DMS153 treated with DMSO at 0.1 percent for 48 hours (cell line): ENCODE data around the gene GAL3ST1.
"Not testable (repeated sequence)": the region's sequence is repeated elsewhere in the genome, so short reads cannot be mapped to it uniquely, and the experiment has no call there.

Experiments
- DNase-seq: peaks from one replicate; lab custom pipeline; 2025; ENCODE audit not compliant: unreplicated experiment; lab: John Stamatoyannopoulos, UW

GAL3ST1 gene

GRCh38 chr22:30566125-30566524 is 8.3 kb downstream of the GAL3ST1 start:
- no peak for DNase-seq

GRCh38 chr22:30565341-30565740 is 9.1 kb downstream of the GAL3ST1 start:
- no peak for DNase-seq

- no peak for DNase-seq
Measured at GRCh38 chr22:30564761-30565119, 9.7 kb downstream of the GAL3ST1 start.

- DNase-seq: no peak
Measured at GRCh38 chr22:30564045-30564760, 10.3 kb downstream of the GAL3ST1 start.

- DNase-seq: no peak
Measured at GRCh38 chr22:30562366-30562765, 12.1 kb downstream of the GAL3ST1 start.

GRCh38 chr22:30561402-30562189 is 12.9 kb downstream of the GAL3ST1 start:
- no peak for DNase-seq

GRCh38 chr22:30560643-30561202 is 13.7 kb downstream of the GAL3ST1 start:
- DNase-seq: not testable (repeated sequence)

GRCh38 chr22:30559889-30560288 is 14.6 kb downstream of the GAL3ST1 start:
- no peak for DNase-seq

- no peak for DNase-seq
Measured at GRCh38 chr22:30557243-30557642, 17.2 kb downstream of the GAL3ST1 start.

GRCh38 chr22:30556388-30556787 is 18.1 kb downstream of the GAL3ST1 start:
- no peak for DNase-seq

GRCh38 chr22:30555282-30556210 is 18.9 kb downstream of the GAL3ST1 start:
- DNase-seq: no peak

- DNase-seq: no peak
Measured at GRCh38 chr22:30553971-30554370, 20.5 kb downstream of the GAL3ST1 start.

- DNase-seq: no peak
Measured at GRCh38 chr22:30552719-30553118, 21.7 kb downstream of the GAL3ST1 start.

GRCh38 chr22:30551813-30552212 is 22.7 kb downstream of the GAL3ST1 start:
- not testable (repeated sequence) for DNase-seq

- DNase-seq: no peak
Measured at GRCh38 chr22:30547188-30547587, 27.3 kb downstream of the GAL3ST1 start.

- no peak for DNase-seq
Measured at GRCh38 chr22:30546616-30547015, 27.8 kb downstream of the GAL3ST1 start, which contains the start of gene SEC14L6. TSS of gene SEC14L6 (minus strand) at chr22:30546741. CDS start at chr22:30546682, 59 bp downstream.

- DNase-seq: no peak
Measured at GRCh38 chr22:30542811-30543188, 31.7 kb downstream of the GAL3ST1 start.

- no peak for DNase-seq
Measured at GRCh38 chr22:30541961-30542810, 32.3 kb downstream of the GAL3ST1 start.

- DNase-seq: not testable (repeated sequence)
Measured at GRCh38 chr22:30541511-30541910, 33.0 kb downstream of the GAL3ST1 start.

- DNase-seq: no peak
Measured at GRCh38 chr22:30539368-30539767, 35.1 kb downstream of the GAL3ST1 start.
